GM23338 (cell line): Measurements from ENCODE around the gene CD164. TPM values are rescaled to one million over a fixed set of nuclear protein-coding genes. Genes with fewer than 3 reads are reported as not detected.

ENCODE experiments used
- ATAC-seq: fragments of 200-7000 bp; cut with Tn5 transposase; 3 replicates; pipeline ENCODE4 v1.9.1; 2020
- DNase-seq: peaks from one replicate; pipeline ENCODE4 v3.0.0-alpha.2; 2015; ENCODE audit warnings: low spot score
- H2AFZ ChIP-seq: fragments of 200-600 bp; sonication (generic); 2 replicates; pipeline ENCODE4 v1.8.0; 2016; ENCODE audit warnings: antibody characterized with exemption, mild to moderate bottlenecking, moderate library complexity
- H3F3A ChIP-seq: fragments of 200-600 bp; sonication (generic); replicated peaks from 2 replicates; pipeline ENCODE4 v1.8.0; 2017; ENCODE audit warnings: antibody characterized with exemption, mixed run types, low read depth
- H3K27ac ChIP-seq: fragments of 200-600 bp; sonication (generic); 2 replicates; pipeline ENCODE4 v1.6.1; 2016; ENCODE audit warnings: low read depth
- H3K27me3 ChIP-seq: fragments of 200-600 bp; sonication (generic); 2 replicates; pipeline ENCODE4 v1.8.0; 2016; ENCODE audit warnings: mild to moderate bottlenecking, mixed run types, moderate library complexity; ENCODE audit not compliant: insufficient read depth
- H3K36me3 ChIP-seq: fragments of 200-600 bp; sonication (generic); 2 replicates; pipeline ENCODE4 v1.8.0; 2016; ENCODE audit warnings: mild to moderate bottlenecking; ENCODE audit not compliant: insufficient read depth
- H3K4me1 ChIP-seq: fragments of 200-600 bp; sonication (generic); 2 replicates; pipeline ENCODE4 v1.8.0; 2016; ENCODE audit warnings: mild to moderate bottlenecking, moderate library complexity; ENCODE audit not compliant: insufficient read depth
- H3K4me2 ChIP-seq: fragments of 200-600 bp; sonication (generic); 2 replicates; pipeline ENCODE4 v1.7.1; 2017; ENCODE audit warnings: mixed run types
- H3K4me3 ChIP-seq: fragments of 200-600 bp; sonication (generic); 2 replicates; pipeline ENCODE4 v1.6.1; 2016; ENCODE audit warnings: mixed run types
- H3K79me2 ChIP-seq: fragments of 200-600 bp; sonication (generic); replicated peaks from 2 replicates; pipeline ENCODE4 v1.8.0; 2017; ENCODE audit warnings: mild to moderate bottlenecking; ENCODE audit not compliant: insufficient read depth
- H3K9me2 ChIP-seq: fragments of 200-600 bp; sonication (generic); 2 replicates; pipeline ENCODE4 v1.8.0; 2017; ENCODE audit not compliant: insufficient read depth
- H4K20me1 ChIP-seq: fragments of 200-600 bp; sonication (generic); replicated peaks from 2 replicates; pipeline ENCODE4 v1.8.0; 2017; ENCODE audit warnings: mild to moderate bottlenecking; ENCODE audit not compliant: insufficient read depth
- H3K27ac Mint-ChIP-seq: 2 replicates; pipeline ENCODE4 v1.8.0; 2020; ENCODE audit warnings: inconsistent platforms, mild to moderate bottlenecking, moderate library complexity, mixed read lengths
- H3K27me3 Mint-ChIP-seq: 3 replicates; pipeline ENCODE4 v1.8.0; 2022; ENCODE audit warnings: low read depth, mild to moderate bottlenecking, moderate library complexity, mixed read lengths, inconsistent platforms; ENCODE audit not compliant: insufficient read depth, poor library complexity
- H3K36me3 Mint-ChIP-seq: 3 replicates; pipeline ENCODE4 v1.8.0; 2021; ENCODE audit warnings: low read depth, mild to moderate bottlenecking, inconsistent platforms, moderate library complexity, mixed read lengths
- H3K4me1 Mint-ChIP-seq: 3 replicates; pipeline ENCODE4 v1.8.0; 2020; ENCODE audit warnings: mild to moderate bottlenecking, inconsistent platforms, mixed read lengths
- H3K4me3 Mint-ChIP-seq: 3 replicates; pipeline ENCODE4 v1.8.0; 2021; ENCODE audit warnings: moderate library complexity, mild to moderate bottlenecking, inconsistent platforms, mixed read lengths
- H3K9me3 Mint-ChIP-seq: 3 replicates; pipeline ENCODE4 v1.8.0; 2020; ENCODE audit warnings: moderate library complexity, mild to moderate bottlenecking, inconsistent platforms, mixed read lengths
- CREB1 ChIP-seq: fragments of 250-450 bp; sonication (Bioruptor Pico); IDR thresholded peaks from 2 replicates; pipeline ENCODE4 v1.5.0; 2020; ENCODE audit warnings: low read depth, mild to moderate bottlenecking, moderate library complexity
- CTCF ChIP-seq, 2 experiments: fragments of 200-600 bp in 1 of 2; sonication (generic) in 1 of 2; conservative IDR thresholded peaks; 2 replicates each; pipeline versions ENCODE4 v1.5.1 to v1.6.1; 2016 to 2017; ENCODE audit warnings: antibody characterized with exemption in 2 of 2, low read depth in 2 of 2, mild to moderate bottlenecking in 2 of 2, moderate library complexity in 1 of 2
- EZH2 ChIP-seq: fragments of 200-600 bp; sonication (generic); IDR thresholded peaks from one replicate; pipeline ENCODE4 v1.8.0; 2017; ENCODE audit warnings: antibody characterized with exemption, mild to moderate bottlenecking, low read depth; ENCODE audit not compliant: unreplicated experiment
- JUNB ChIP-seq: IDR thresholded peaks from one replicate; pipeline ENCODE4 v1.6.1; 2016; ENCODE audit warnings: antibody characterized with exemption; ENCODE audit not compliant: unreplicated experiment
- REST ChIP-seq: IDR thresholded peaks from one replicate; pipeline ENCODE4 v1.6.1; 2018; ENCODE audit warnings: antibody characterized with exemption; ENCODE audit not compliant: unreplicated experiment
- STAT1 ChIP-seq: IDR thresholded peaks from one replicate; pipeline ENCODE4 v1.6.1; 2016; ENCODE audit warnings: antibody characterized with exemption; ENCODE audit not compliant: unreplicated experiment
- ZNF114 ChIP-seq: fragments of 250-450 bp; sonication (Bioruptor Pico); IDR thresholded peaks from 2 replicates; pipeline ENCODE4 v1.5.0; 2020; ENCODE audit warnings: mild to moderate bottlenecking, moderate library complexity
- ZNF331 ChIP-seq: fragments of 250-450 bp; sonication (Bioruptor Pico); IDR thresholded peaks from 2 replicates; pipeline ENCODE4 v1.5.0; 2020; ENCODE audit warnings: low read depth, mild to moderate bottlenecking, moderate library complexity
- polyA plus RNA-seq: library from polyadenylated mRNA; unstranded; fragments of >200 nt; fragmentation: Nextera tagmentation; extraction: Ambion mirVana; gene quantifications from 2 replicates; pipeline ENCODE4 v1.2.1, GENCODE V29; 2016
- total RNA-seq: library from RNA; depleted of rRNA; stranded (reverse); fragments of >200 nt; shearing (Covaris generic); gene quantifications from 2 replicates; pipeline ENCODE4 v1.2.3, GENCODE V29; 2014
- TF ChIP-seq, protein P1 (sequence below): fragments of 250-450 bp; sonication (Bioruptor Pico); IDR thresholded peaks from 2 replicates; pipeline ENCODE4 v1.5.0; 2020; ENCODE audit warnings: mild to moderate bottlenecking, moderate library complexity

CD164 gene
- total and polyA plus RNA-seq, 2 experiments from 2014 or later, result 81.0 to 83.8 TPM

GRCh38 chr6:109345986-109346385 lies 36.3 kb downstream of the CD164 start:
- no peaks in the 10 kb centered on the region for H3K79me2 ChIP-seq
- no peak overlapping the region for H3K4me2 ChIP-seq
- H3K4me3 ChIP-seq, result no peak overlapping the region
- peaks cover 9% of the 10 kb centered on the region for H3K4me1 Mint-ChIP-seq
- 0 out of 2 replicates have a peak, but pooled peaks cover 2% of the 10 kb centered on the region for H3K9me2 ChIP-seq
- DNase-seq (no peak), ATAC-seq (no peak)
- TF ChIP-seq CTCF (conservative IDR thresholded peaks at IDR 0.05; ENCODE audit: low read depth in 2 of 2) (no peak), ZNF331 (CRISPR knock-in tag) (no peak), EZH2 (no peak), STAT1 (no peak), REST (no peak), CREB1 (CRISPR knock-in tag) (no peak), JUNB (no peak), ZNF114 (CRISPR knock-in tag) (no peak)
- TF ChIP-seq, protein P1, sequence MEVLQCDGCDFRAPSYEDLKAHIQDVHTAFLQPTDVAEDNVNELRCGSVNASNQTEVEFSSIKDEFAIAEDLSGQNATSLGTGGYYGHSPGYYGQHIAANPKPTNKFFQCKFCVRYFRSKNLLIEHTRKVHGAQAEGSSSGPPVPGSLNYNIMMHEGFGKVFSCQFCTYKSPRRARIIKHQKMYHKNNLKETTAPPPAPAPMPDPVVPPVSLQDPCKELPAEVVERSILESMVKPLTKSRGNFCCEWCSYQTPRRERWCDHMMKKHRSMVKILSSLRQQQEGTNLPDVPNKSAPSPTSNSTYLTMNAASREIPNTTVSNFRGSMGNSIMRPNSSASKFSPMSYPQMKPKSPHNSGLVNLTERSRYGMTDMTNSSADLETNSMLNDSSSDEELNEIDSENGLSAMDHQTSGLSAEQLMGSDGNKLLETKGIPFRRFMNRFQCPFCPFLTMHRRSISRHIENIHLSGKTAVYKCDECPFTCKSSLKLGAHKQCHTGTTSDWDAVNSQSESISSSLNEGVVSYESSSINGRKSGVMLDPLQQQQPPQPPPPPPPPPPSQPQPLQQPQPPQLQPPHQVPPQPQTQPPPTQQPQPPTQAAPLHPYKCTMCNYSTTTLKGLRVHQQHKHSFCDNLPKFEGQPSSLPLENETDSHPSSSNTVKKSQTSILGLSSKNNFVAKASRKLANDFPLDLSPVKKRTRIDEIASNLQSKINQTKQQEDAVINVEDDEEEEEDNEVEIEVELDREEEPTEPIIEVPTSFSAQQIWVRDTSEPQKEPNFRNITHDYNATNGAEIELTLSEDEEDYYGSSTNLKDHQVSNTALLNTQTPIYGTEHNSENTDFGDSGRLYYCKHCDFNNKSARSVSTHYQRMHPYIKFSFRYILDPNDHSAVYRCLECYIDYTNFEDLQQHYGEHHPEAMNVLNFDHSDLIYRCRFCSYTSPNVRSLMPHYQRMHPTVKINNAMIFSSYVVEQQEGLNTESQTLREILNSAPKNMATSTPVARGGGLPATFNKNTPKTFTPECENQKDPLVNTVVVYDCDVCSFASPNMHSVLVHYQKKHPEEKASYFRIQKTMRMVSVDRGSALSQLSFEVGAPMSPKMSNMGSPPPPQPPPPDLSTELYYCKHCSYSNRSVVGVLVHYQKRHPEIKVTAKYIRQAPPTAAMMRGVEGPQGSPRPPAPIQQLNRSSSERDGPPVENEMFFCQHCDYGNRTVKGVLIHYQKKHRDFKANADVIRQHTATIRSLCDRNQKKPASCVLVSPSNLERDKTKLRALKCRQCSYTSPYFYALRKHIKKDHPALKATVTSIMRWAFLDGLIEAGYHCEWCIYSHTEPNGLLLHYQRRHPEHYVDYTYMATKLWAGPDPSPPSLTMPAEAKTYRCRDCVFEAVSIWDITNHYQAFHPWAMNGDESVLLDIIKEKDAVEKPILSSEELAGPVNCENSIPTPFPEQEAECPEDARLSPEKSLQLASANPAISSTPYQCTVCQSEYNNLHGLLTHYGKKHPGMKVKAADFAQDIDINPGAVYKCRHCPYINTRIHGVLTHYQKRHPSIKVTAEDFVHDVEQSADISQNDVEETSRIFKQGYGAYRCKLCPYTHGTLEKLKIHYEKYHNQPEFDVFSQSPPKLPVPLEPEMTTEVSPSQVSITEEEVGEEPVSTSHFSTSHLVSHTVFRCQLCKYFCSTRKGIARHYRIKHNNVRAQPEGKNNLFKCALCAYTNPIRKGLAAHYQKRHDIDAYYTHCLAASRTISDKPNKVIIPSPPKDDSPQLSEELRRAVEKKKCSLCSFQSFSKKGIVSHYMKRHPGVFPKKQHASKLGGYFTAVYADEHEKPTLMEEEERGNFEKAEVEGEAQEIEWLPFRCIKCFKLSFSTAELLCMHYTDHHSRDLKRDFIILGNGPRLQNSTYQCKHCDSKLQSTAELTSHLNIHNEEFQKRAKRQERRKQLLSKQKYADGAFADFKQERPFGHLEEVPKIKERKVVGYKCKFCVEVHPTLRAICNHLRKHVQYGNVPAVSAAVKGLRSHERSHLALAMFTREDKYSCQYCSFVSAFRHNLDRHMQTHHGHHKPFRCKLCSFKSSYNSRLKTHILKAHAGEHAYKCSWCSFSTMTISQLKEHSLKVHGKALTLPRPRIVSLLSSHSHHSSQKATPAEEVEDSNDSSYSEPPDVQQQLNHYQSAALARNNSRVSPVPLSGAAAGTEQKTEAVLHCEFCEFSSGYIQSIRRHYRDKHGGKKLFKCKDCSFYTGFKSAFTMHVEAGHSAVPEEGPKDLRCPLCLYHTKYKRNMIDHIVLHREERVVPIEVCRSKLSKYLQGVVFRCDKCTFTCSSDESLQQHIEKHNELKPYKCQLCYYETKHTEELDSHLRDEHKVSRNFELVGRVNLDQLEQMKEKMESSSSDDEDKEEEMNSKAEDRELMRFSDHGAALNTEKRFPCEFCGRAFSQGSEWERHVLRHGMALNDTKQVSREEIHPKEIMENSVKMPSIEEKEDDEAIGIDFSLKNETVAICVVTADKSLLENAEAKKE (CRISPR knock-in tag), result no peak
- H3K27me3 Mint-ChIP-seq, result peaks cover 6% of the 10 kb centered on the region
- no peak overlapping the region for H3K27ac ChIP-seq
- no peak overlapping the region for H3K27ac Mint-ChIP-seq
- H3K36me3 Mint-ChIP-seq, result no peaks in the 10 kb centered on the region; the same call in 2 of the 3 replicates
- H2AFZ ChIP-seq, result no peak overlapping the region
- H3K9me3 Mint-ChIP-seq, result no peaks in the 10 kb centered on the region
- no peaks in the 10 kb centered on the region for H4K20me1 ChIP-seq
- no peaks in the 10 kb centered on the region for H3K27me3 ChIP-seq
- H3F3A ChIP-seq, result no peaks in the 10 kb centered on the region
- H3K4me3 Mint-ChIP-seq, result no peak overlapping the region
- no peaks in the 10 kb centered on the region for H3K36me3 ChIP-seq
- H3K4me1 ChIP-seq, result no peaks in the 10 kb centered on the region
